Hematopoietic multipotent progenitor cell treated with erythropoietin and hydrocortisone succinate and interleukin-3 and kit ligand, for 15 days (in vitro differentiated cells): ENCODE measurements around the gene RPGRIP1L.
A peak's percentile ranks its signal among the peaks of the same experiment; 100 is the strongest.

Experiments
- DNase-seq: peaks from one replicate; pipeline ENCODE4 v3.0.0-alpha.2; 2015; ENCODE audit warnings: low spot score

The RPGRIP1L gene

GRCh38 chr16:53703590-53704444 is at the start of gene RPGRIP1L, which contains the start of gene FTO:
RPGRIP1L (minus strand) TSS chr16:53703859; CDS start chr16:53700723, 3,136 bp downstream.
FTO (plus strand) TSS chr16:53704156.
- peak; percentile 97 for DNase-seq

DNA sequence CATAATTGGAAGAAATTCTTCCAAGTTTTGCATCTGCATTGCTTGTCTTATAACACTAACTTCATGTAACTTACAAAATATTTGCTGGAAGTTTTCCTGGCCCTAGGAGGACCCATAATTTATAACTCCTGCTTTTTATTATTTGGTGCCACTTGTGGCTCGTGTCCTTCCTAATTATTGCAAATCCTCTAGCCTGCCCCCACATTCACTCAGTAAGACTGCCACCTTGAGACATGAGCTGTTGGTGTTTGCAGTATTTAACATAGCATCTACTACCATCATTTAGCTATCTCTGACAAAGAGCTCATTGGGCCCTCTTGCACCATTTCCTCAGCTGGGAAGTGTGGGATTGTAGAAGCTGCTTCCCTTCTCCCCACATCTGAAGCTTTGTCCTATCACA is 49.8 kb upstream of the RPGRIP1L start:
- DNase-seq, result no peak

DNA sequence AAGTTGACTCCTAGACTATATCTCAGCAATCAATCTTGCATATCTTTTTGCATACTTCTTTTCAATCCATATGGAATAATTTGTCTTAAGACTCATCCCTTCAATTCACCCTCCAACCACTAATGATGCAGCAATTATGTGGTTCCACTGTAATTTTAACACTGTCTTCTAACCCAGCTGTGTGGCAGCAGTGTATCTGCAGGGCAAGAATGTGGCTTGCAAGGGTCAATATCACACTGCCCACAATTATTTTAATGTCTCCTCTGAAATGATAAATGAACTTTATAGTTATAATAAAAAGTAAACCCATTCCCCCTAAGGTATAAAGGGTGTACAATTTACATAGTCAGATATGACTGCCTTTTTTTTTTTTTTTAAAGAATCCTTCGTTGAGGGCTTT is 48.9 kb upstream of the RPGRIP1L start:
- DNase-seq, result no peak

- DNase-seq, result no peak
Measured at GRCh38 chr16:53745753-53746266, 42.2 kb upstream of the RPGRIP1L start.

DNA sequence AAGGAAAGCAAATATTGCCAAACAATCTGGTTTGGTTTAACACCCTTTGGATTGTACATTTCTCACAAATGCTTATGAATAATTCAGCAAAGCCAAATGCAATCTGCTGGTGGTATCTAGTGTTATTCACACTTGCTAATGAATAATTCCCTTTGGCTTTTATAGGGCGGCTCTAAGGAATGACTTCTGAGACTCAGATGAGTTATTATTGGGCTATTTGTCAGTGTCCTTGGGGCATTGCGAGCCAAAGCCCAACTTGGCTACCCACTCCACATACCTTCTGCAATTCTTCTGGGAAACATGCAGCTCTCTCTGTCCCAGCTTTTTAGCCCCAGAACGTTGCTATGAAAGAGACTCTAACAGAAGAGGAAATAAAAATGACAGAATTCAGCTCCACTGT is 41.4 kb upstream of the RPGRIP1L start:
- DNase-seq, result no peak

DNA sequence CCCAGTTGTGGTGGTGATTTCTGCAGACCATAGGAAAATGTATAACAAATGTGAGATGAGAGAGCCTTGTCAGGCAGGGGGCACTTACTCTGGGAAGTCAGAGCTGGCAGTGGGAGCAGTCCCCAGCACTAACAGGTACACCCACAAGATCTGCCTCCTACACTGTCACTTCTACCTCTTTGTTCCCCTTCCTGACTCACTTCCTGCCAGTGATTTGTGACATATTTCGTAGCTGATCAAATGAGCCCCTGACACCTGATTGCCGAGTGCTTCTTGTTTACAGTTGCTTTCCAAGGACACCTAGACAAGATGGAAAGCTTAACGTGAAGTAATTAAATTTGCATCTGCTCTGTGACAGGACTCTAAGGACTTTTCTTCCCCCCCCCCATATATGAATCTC is 40.8 kb upstream of the RPGRIP1L start:
- no peak for DNase-seq

DNA sequence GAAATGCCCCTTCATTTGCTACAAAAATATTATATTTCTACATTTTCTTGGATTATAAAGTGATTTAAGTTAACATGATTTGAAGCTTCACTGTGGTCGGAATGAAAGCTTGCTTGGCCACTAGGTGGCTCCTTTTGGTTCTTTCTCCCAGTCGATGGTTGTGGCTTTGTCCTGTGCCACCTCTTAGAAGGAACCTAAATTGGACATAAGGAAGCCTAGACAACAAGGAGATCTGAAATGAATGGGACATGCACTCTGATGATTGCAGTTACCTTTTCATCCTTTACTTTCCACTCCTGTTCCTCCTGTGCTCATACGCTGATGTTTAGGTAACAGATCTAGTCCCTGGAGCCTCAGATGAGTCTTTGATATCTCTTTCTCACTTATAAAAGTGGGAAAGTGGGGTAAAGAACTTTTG is 39.5 kb upstream of the RPGRIP1L start:
- DNase-seq, result no peak

GRCh38 chr16:53741546-53741945 is 37.9 kb upstream of the RPGRIP1L start:
- DNase-seq, result no peak

DNA sequence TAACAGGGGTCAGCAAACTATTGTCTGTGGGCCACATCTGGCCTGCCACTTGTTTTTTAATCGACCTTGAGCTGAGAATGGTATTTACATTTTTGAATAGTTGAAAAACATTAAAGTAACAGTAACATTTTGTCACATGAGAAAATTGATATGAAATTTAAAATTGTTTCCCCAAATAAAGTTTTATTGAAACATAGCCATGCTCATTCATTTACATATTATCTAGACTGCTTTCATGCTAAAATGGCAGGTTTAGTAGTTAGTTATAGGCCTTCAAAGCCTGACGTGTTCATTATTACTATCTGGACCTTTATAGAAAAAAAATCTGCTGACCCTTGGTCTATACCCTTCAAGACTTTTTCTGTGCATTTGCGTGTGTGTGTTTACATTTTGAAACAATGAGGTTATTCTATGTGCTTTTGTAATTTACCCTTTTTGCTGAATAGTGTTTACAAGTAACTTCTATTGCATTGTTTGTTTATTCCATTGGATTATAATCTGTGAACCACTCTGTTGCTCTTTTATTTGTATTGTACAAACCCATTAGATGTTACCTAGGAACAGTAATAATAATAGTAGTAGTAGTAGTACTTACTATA is 37.4 kb upstream of the RPGRIP1L start:
- DNase-seq, result no peak

GRCh38 chr16:53740476-53740875 is 36.8 kb upstream of the RPGRIP1L start:
- DNase-seq, result no peak

GRCh38 chr16:53737552-53737951 is 33.9 kb upstream of the RPGRIP1L start:
- no peak for DNase-seq

- DNase-seq, result no peak
Measured at GRCh38 chr16:53736297-53736696, 32.6 kb upstream of the RPGRIP1L start.

GRCh38 chr16:53734908-53735307 is 31.2 kb upstream of the RPGRIP1L start:
- no peak for DNase-seq

DNA sequence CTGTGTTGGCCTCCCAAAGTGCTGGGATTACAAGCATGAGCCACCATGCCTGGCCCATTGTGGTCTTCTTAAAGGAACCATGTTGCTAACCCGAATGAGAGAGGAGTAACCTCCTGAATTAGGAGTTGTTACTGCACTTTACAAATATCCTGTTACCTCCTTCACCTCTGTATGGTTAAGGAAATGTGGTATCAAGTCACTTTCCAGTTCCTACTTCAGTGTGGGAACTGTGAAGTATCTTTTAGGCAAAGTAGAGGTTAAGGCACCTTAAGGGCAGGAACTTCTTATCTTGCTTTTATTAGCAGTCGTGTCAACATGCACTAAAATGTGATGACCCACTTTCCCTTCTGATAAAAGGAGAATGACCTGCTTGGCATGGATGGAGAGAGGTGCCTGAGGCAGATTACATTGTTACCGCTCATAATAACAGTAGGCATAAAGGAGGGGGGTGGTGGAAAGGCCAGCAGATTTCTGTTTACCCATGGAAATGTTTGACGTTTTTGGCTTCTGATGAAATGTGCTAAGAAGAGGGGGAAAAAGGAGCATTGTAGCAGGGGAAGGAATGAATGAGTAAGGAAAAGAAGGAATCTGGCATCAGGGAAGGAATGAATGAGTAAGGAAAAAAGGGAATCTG is 28.8 kb upstream of the RPGRIP1L start:
- DNase-seq, result no peak

- DNase-seq, result no peak
Measured at GRCh38 chr16:53730693-53731092, 27.0 kb upstream of the RPGRIP1L start.

- no peak for DNase-seq
Measured at GRCh38 chr16:53726625-53727024, 23.0 kb upstream of the RPGRIP1L start.

GRCh38 chr16:53721017-53721416 is 17.4 kb upstream of the RPGRIP1L start:
- DNase-seq, result no peak

DNA sequence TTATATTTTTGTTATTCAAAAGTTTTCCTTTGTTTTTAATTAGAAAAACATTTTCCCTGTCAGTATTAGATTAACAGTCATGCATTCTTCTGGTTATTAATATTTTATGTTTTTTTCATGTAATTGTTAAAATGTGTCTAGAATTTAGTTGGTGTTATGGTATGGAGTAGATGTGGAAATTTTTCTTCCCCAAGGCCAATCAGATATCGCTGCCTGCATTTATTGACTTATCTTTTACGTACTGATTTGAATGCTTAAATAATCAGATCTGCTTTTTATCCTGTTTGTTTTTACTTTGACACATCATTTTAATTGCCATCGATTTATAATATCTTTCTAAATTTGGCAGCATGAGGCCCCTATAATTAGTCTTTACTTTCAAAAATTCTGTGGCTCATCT is 13.9 kb upstream of the RPGRIP1L start:
- DNase-seq, result no peak

GRCh38 chr16:53715023-53715384 is 11.3 kb upstream of the RPGRIP1L start:
- no peak for DNase-seq

GRCh38 chr16:53714205-53715022 is 10.8 kb upstream of the RPGRIP1L start:
- no peak for DNase-seq

DNA sequence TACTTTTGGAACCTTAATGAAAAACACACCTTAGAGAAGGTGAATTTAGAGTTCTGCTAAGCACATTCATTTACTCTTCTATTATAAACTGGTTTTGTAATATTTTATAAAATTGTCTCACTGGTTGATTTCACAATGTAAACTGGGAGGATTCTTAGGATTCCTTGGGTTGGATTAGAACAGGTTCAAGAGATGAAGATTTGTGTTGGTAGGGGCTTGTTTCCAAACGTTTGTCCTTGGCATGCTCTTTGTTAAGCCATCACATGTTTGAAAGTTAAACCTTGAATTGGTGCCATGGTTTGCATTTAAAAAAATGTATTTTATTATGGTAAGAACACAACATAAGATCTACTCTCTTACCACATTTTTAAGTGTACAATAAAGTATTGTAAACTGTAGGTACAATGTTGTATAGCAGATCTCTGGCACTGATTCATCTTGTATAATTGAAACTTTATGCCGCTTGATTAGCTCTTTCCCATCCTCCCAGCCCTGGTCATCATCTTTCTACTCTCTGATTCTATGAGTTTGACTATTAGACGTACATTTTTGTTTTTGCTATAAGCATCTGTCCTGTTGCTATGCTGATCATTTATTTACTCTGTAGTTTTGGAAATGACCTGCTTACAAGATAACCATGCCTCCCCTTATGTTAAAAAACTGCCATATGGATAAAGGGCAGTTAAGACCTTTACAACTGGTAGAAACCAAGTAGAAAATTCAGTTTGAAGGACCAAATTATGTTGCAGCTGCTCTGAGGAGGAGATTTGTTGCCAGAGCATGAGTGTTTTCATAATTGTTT is 9.9 kb upstream of the RPGRIP1L start:
- DNase-seq, result no peak
